Measurements from ENCODE around the gene EFCAB9. TPM values are rescaled to one million over a fixed set of nuclear protein-coding genes. Genes with fewer than 3 reads are reported as not detected.

The EFCAB9 gene
- total and polyA plus RNA-seq, 5 experiments from 2014 or later: not detected

GRCh38 chr5:172178301-172178987 lies 15.5 kb upstream of the EFCAB9 start:
- peak overlapping the region; percentile 78 to 100 (median 93) for H3K4me3 Mint-ChIP-seq
- DNase-seq (peak in 4 of 10 donors; percentile 22 to 46 (median 34)), ATAC-seq (peak in 1 of 2 donors; percentile 1)
- H3K4me1 Mint-ChIP-seq: peaks cover 51 to 99% (median 90%) of the 10 kb centered on the region in 4 donors
- peaks cover 0 to 27% (median 9%) of the 10 kb centered on the region in 3 donors for H3K36me3 Mint-ChIP-seq
- POLR2A ChIA-PET: interaction anchor here (0.9 to 12.5 kb wide), 8 partner anchors 8 to 171 kb away, joined by 3 to 721 read pairs (median 6); partner anchors contain the start of gene STK10
- H3K9me3 Mint-ChIP-seq: no peaks in the 10 kb centered on the region
- peak overlapping the region; percentile 96 to 100 (median 99) for H3K27ac Mint-ChIP-seq
- no peaks in the 10 kb centered on the region for H3K27me3 Mint-ChIP-seq

DNA sequence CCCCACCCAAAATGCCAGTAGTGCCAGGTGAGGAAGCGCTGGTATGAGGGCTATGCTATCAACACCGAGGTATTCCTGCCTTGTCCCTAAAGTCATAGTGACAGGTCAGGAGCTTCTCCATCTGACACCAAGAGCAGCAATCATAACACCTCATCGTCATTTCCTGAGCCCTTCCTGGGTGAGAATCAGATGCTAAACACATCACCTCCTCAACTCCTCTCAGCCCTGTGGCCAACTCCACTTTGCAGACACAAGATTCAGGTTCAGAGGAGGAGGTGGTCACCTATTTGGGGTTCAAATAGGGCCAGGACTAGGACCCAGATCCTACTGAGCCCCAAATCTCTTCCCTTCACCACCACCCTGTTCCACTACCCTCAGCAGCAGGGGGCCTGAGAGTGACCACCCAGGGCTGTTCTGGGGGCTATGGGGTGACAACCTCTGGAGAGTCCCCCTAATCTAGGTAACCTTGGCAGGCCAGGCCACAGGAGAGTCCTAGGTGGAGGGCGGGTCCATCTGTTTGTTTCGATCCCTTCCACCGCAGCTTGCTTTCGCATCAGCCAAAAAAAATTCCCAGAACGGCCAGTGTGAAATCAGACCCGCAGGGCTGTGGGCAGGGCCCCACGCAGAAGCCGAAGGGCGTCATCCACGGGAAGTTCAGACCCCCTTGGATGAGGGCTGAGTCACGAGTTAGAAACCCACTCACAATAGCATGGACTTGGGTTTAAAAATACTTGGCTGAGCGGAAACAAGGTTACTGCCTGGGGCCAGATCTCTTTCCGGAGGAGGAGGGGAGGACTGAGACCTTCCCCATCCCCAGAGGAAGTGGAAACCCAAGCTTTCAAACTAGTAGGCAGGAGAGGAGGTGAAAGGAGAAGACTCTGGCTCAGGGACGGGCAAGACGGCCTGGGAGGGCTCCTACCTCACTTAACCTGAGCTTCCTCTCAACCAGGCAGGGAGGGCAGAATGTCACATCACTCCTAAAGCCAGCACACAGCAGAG lies 14.7 kb upstream of the EFCAB9 start:
- POLR2A ChIA-PET: interaction anchor here (0.6 to 12.5 kb wide), 10 partner anchors 7 to 172 kb away, joined by 3 to 721 read pairs (median 6); partner anchors contain the start of gene STK10
- peaks cover 47 to 99% (median 90%) of the 10 kb centered on the region in 4 donors for H3K4me1 Mint-ChIP-seq
- H3K36me3 Mint-ChIP-seq: peaks cover 0 to 24% (median 9%) of the 10 kb centered on the region in 3 donors
- no peaks in the 10 kb centered on the region for H3K27me3 Mint-ChIP-seq
- ATAC-seq: peak; percentile 20 to 42
- peak overlapping the region; percentile 78 to 100 (median 93) for H3K4me3 Mint-ChIP-seq
- no peaks in the 10 kb centered on the region for H3K9me3 Mint-ChIP-seq
- H3K27ac Mint-ChIP-seq: peak overlapping the region; percentile 96 to 100 (median 99)
- DNase-seq: peak; percentile 28 to 74 (median 62)

- peak in 8 of 10 donors; percentile 58 to 83 (median 70) for DNase-seq
Measured at GRCh38 chr5:172180936-172181335, 13.0 kb upstream of the EFCAB9 start.

GRCh38 chr5:172182291-172182690 lies 11.7 kb upstream of the EFCAB9 start:
- H3K36me3 Mint-ChIP-seq: peaks cover 3 to 25% (median 5%) of the 10 kb centered on the region in 3 donors
- no peak for ATAC-seq
- H3K27ac Mint-ChIP-seq: peak overlapping the region in 9 of 10 donors; percentile 95 to 100 (median 98)
- peaks cover 39 to 94% (median 85%) of the 10 kb centered on the region in 4 donors for H3K4me1 Mint-ChIP-seq
- peak overlapping the region in 9 of 10 donors; percentile 38 to 100 (median 49) for H3K4me3 Mint-ChIP-seq
- no peaks in the 10 kb centered on the region for H3K9me3 Mint-ChIP-seq
- POLR2A ChIA-PET: interaction anchor here (0.6 to 12.5 kb wide), 9 partner anchors 7 to 1884 kb away, joined by 3 to 721 read pairs (median 4); partner anchors contain the start of gene LCP2
- no peak for DNase-seq
- no peaks in the 10 kb centered on the region for H3K27me3 Mint-ChIP-seq

More at GRCh38 chr5:172180936-172181335, 13.0 kb upstream of the EFCAB9 start:
- Mint-ChIP-seq H3K27ac (peak overlapping the region; percentile 96 to 100 (median 99)), H3K36me3 (peaks cover 0 to 27% (median 8%) of the 10 kb centered on the region in 3 donors), H3K4me1 (peaks cover 43 to 98% (median 92%) of the 10 kb centered on the region in 4 donors), H3K9me3 (no peaks in the 10 kb centered on the region), H3K27me3 (no peaks in the 10 kb centered on the region), H3K4me3 (peak overlapping the region; percentile 34 to 100 (median 90))
- POLR2A ChIA-PET: interaction anchor here (0.5 to 12.5 kb wide), 5 partner anchors 13 to 291 kb away, joined by 3 to 359 read pairs (median 6); no protein-coding TSS in a partner anchor
- ATAC-seq: peak; percentile 16 to 59

GRCh38 chr5:172183881-172184280 lies 10.1 kb upstream of the EFCAB9 start:
- Mint-ChIP-seq H3K9me3 (no peaks in the 10 kb centered on the region), H3K27me3 (no peaks in the 10 kb centered on the region), H3K4me1 (peaks cover 30 to 78% (median 70%) of the 10 kb centered on the region in 4 donors), H3K27ac (peak overlapping the region; percentile 95 to 100 (median 98)), H3K4me3 (peak overlapping the region; percentile 97 to 100 (median 99)), H3K36me3 (peaks cover 2 to 21% (median 5%) of the 10 kb centered on the region in 3 donors)
- ATAC-seq: no peak
- POLR2A ChIA-PET: interaction anchor here (6.5 to 12.5 kb wide), 3 partner anchors 9 to 117 kb away, joined by 43 to 721 read pairs (median 359); no protein-coding TSS in a partner anchor
- no peak for DNase-seq

DNA sequence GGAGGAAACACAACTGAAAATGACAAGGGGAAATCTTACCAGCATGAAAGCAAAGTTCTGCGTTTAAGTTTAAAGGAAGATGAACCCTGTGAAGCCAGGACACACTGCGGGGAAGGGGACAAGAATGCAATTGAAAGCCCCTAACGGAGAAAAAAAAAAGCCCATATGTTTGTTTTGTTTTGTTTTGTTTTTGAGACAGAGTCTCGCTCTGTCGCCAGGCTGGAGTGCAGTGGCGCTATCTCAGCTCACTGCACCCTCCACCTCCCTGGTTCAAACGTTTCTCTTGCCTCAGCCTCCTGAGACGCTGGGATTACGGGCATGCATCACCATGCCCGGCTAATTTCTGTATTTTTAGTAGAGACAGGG lies 8.9 kb upstream of the EFCAB9 start:
- peak overlapping the region; percentile 95 to 100 (median 98) for H3K27ac Mint-ChIP-seq
- H3K4me3 Mint-ChIP-seq: peak overlapping the region; percentile 97 to 100 (median 99)
- no peaks in the 10 kb centered on the region for H3K9me3 Mint-ChIP-seq
- POLR2A ChIA-PET: interaction anchor here (0.5 to 12.5 kb wide), 10 partner anchors 10 to 179 kb away, joined by 3 to 721 read pairs (median 10); partner anchors contain the start of gene FBXW11
- DNase-seq: peak in 8 of 10 donors; percentile 18 to 65 (median 49)
- peaks cover 23 to 66% (median 58%) of the 10 kb centered on the region in 4 donors for H3K4me1 Mint-ChIP-seq
- peak; percentile 3 to 4 for ATAC-seq
- peaks cover 2 to 21% (median 5%) of the 10 kb centered on the region in 3 donors for H3K36me3 Mint-ChIP-seq
- H3K27me3 Mint-ChIP-seq: no peaks in the 10 kb centered on the region

- no peak for DNase-seq
Measured at GRCh38 chr5:172186114-172186695, 7.8 kb upstream of the EFCAB9 start.

GRCh38 chr5:172187118-172188032 lies 6.6 kb upstream of the EFCAB9 start:
- Mint-ChIP-seq H3K36me3 (peaks cover 2 to 16% (median 5%) of the 10 kb centered on the region in 3 donors), H3K27ac (peak overlapping the region; percentile 95 to 100 (median 98)), H3K4me1 (peaks cover 18 to 48% (median 39%) of the 10 kb centered on the region in 4 donors), H3K9me3 (no peaks in the 10 kb centered on the region), H3K27me3 (no peaks in the 10 kb centered on the region), H3K4me3 (peak overlapping the region; percentile 97 to 100 (median 99))
- ATAC-seq: peak; percentile 33 to 38
- peak; percentile 51 to 79 (median 64) for DNase-seq
- POLR2A ChIA-PET: interaction anchor here (0.5 to 12.5 kb wide), 21 partner anchors 12 to 577 kb away, joined by 3 to 721 read pairs (median 6); partner anchors contain the start of gene FBXW11

More at GRCh38 chr5:172186114-172186695, 7.8 kb upstream of the EFCAB9 start:
- Mint-ChIP-seq H3K4me1 (peaks cover 18 to 55% (median 48%) of the 10 kb centered on the region in 4 donors), H3K27ac (peak overlapping the region; percentile 95 to 100 (median 98)), H3K4me3 (peak overlapping the region; percentile 97 to 100 (median 99)), H3K27me3 (no peaks in the 10 kb centered on the region), H3K9me3 (no peaks in the 10 kb centered on the region), H3K36me3 (peaks cover 2 to 18% (median 5%) of the 10 kb centered on the region in 3 donors)
- POLR2A ChIA-PET: interaction anchor here (1.0 to 12.5 kb wide), 14 partner anchors 11 to 180 kb away, joined by 3 to 721 read pairs (median 8); partner anchors contain the start of gene FBXW11
- no peak for ATAC-seq

- Mint-ChIP-seq H3K4me1 (peaks cover 15 to 39% (median 31%) of the 10 kb centered on the region in 4 donors), H3K27ac (peak within 1 kb of the TSS; percentile 95 to 100 (median 98)), H3K4me3 (peak within 1 kb of the TSS; percentile 97 to 100 (median 99)), H3K36me3 (peaks cover 2 to 9% (median 5%) of the 10 kb centered on the region in 3 donors), H3K27me3 (no peaks in the 10 kb centered on the region), H3K9me3 (no peaks in the 10 kb centered on the region)
- peak; percentile 75 to 81 for ATAC-seq
- DNase-seq: peak; percentile 84 to 95 (median 90)
- POLR2A ChIA-PET: interaction anchor here (0.6 to 12.5 kb wide), 20 partner anchors 11 to 902 kb away, joined by 3 to 721 read pairs (median 4); partner anchors contain the start of gene FBXW11
Measured at GRCh38 chr5:172188033-172188892, 5.7 kb upstream of the EFCAB9 start, which contains the start of gene STK10. TSS of gene STK10 (minus strand) at chr5:172188224. CDS start at chr5:172188042, 182 bp downstream.
